Measurements from ENCODE around the gene CYP2J2.
"Not testable (repeated sequence)": the region's sequence is repeated elsewhere in the genome, so short reads cannot be mapped to it uniquely, and the experiment has no call there.

Gene CYP2J2

DNA sequence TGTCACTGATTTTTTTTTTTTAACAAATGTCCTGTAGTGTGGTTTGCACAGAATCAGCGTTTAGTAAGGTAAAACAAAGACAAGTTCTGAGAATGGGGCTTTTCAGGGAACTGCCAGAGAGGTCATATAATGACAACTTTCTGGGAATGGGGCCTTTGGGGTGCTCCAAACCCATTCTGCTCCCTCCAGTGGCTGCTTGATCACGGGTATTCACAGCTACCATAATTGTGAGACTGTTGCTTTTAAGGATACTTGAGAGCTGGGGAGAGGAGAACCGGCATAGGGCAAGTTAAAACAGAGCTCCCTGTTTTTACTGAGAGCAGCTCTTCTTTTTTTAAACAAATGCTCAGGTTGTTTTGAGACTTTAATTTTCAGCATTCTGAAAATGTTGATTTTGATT lies 48.2 kb downstream of the CYP2J2 start:
- FAIRE-seq (no peak), DNase-seq (ENCODE audit: extremely low spot score, insufficient read length, low read depth) (no peak)

DNA sequence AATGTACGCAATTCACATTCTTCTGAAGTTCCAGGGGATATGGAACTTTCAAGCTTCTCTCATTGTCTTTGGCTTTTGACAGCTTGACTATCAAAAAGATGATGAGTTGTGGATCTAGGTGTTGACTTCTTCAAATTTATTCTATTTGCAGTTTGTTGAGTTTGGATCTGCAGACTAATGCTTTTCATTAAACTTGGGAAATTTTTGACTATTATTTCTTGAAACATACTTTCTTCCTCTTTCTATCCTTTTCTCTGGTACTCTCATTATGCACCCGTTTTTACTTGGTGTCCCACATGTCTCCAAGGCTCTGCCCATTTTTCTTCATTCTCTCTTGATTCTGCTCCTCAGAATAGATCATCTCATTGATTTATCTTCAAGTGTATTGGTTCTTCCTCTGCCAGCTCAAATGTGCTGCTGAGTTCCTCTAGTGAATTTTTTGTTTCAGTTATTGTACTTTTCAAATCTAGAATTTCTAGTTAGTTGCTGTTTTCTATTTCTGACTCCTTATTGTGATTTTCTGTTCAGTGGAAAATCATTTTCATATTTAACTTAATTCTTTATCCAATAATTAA lies 49.4 kb downstream of the CYP2J2 start:
- DNase-seq (ENCODE audit: extremely low spot score, insufficient read length, low read depth) (no peak), FAIRE-seq (no peak)

DNA sequence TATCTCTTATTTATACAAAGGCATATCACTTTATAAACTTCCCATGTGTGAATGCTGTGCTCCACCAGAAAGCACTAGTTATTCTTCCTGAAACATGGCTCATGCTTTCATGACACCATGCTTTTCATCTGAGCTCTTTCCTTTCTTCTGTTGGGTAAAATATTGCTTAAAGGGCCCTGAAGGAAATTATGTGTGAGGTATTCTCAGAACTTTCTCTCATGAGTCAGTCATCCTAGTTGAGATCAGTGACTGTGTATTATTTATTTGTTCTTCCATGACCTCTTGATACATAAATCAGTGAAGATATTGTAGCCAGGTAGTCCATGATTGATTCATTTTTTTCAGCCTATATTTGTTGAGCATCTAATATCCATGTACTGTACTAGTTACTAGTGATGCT lies 54.8 kb downstream of the CYP2J2 start:
- FAIRE-seq (no peak), DNase-seq (ENCODE audit: extremely low spot score, insufficient read length, low read depth) (no peak)

DNA sequence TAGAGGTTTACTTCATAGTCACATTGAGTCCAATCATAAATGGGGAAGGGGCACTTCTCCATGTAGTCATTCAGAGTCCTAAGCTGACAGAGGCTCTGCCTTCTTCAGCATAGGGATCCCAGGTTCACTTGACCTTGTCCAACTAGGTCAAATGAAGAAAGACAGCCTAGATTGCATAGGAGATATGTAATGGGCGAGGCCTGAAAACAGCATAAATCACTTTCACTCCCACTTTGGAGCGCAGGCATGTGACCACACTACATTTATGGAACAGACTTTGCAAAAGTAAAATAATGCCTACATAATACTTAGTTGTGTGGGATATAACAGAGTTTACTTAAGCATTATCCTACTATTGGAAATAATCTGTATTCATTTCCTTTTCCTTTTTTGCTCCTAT lies 60.1 kb downstream of the CYP2J2 start:
- no peak for FAIRE-seq
- no peak for DNase-seq (ENCODE audit: extremely low spot score, insufficient read length, low read depth)

DNA sequence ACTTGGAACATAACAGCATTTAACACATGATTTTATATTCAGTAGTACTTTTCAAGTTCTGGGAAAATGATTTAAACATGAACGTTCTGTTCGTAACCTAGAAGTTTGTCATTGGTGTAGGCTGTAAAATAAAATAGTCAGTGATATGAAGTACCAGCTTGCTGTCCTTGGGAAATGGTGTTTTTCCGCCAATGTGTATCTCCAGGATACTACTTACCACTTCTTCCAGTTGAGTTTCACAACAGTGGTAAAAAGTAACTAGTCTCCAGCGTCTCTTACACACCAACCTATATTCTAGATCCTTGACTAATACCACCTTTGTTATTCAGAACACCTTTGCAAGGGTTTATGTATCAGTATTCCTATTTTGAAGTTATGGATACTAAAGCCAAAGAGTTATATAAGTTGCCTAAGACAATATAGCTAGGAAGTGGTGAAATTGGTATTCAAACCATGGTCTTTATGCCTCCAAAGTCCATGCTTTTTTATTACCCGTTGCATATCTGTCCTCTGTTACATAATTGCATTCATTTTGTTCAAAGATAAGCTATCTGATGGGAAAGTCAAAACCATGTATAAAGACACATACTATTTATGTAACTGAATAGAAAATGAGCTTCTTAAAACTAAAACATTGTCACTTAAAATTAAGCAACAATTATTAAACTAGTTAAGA lies 68.8 kb downstream of the CYP2J2 start:
- FAIRE-seq (no peak), DNase-seq (ENCODE audit: extremely low spot score, insufficient read length, low read depth) (no peak)

DNA sequence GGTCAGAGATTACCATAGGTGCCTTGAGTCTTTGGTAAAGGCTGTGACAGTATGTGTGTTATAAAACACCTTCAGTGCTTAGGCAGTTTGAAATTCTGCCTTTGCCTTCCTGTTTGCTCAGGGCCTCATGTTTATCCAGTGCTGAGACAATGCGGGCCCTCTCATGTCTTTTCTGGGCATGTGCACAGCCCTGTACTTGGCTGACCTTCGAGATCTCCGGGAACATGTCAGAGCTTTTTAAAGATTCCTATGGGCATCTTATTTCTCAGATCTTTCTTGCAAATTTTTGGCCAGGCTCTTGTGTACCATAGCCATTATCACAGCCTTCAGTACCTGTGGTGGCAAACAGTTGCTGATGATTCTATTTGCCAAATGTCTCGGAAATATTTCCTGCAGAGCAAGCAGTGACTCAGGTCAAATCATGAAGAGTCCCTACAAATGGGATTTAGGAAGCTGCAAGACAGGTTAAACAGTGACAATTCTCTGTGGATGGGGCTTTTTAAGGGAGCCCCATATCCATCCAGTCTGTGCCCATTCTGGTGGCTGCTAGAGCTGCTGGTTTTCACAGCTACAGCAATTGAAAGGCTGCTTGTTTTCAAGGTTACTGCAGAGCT lies 69.7 kb downstream of the CYP2J2 start:
- FAIRE-seq (no peak), DNase-seq (ENCODE audit: extremely low spot score, insufficient read length, low read depth) (no peak)

DNA sequence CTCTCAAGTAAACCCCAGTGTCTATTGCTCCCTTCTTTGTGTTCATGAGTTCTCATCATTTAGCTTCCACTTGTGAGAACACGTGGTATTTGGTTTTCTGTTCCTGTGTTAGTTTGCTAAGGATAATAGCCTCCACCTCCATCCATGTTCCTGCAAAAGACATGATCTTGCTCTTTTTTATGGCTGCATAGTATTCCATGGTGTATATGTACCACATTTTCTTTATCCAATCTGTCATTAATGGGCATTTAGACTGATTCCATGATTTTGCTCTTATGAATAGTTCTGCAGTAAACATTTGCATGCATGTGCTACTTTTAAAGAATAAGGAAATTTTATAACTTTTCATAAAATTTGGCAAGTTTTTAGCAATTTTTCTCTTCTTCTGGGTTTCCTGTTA lies 71.3 kb downstream of the CYP2J2 start:
- not testable (repeated sequence) for DNase-seq (ENCODE audit: extremely low spot score, insufficient read length, low read depth); FAIRE-seq

DNA sequence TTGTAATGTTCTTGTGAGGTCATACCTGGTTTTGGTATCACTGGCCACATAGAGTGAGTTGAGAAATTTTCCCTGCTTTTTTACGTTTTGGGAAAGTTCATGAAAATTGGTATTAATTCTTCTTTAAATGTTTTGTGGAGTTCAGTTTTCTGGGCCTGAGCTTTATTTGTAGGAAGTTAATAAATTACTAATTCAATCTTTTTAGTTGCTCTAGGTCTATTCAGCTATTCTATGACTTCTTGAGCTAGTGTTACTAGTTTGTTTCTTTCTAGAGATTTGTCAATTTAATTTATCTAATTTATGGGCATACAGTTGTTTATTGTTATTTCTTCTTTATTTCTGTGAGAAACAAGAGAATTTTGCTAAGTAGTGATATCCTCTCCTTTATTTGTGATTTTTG lies 74.5 kb downstream of the CYP2J2 start:
- DNase-seq (ENCODE audit: extremely low spot score, insufficient read length, low read depth) (no peak), FAIRE-seq (no peak)

DNA sequence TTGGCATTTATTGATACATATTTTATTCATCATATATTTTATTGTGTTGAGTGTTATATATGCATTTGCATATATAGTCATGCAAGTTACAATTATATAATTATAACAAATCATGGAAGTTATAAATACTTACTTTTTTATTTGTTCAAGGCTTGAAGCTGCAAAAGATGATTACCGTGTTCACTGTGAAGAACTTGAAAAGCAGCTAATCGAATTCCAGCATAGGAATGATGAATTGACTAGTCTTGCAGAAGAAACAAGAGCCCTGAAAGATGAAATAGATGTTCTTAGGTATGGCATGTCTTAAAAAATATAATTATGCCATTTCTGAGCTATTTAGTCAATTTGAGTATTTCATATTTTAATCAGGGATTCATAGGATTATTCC lies 79.7 kb downstream of the CYP2J2 start:
- no peak for FAIRE-seq
- no peak for DNase-seq (ENCODE audit: extremely low spot score, insufficient read length, low read depth)

DNA sequence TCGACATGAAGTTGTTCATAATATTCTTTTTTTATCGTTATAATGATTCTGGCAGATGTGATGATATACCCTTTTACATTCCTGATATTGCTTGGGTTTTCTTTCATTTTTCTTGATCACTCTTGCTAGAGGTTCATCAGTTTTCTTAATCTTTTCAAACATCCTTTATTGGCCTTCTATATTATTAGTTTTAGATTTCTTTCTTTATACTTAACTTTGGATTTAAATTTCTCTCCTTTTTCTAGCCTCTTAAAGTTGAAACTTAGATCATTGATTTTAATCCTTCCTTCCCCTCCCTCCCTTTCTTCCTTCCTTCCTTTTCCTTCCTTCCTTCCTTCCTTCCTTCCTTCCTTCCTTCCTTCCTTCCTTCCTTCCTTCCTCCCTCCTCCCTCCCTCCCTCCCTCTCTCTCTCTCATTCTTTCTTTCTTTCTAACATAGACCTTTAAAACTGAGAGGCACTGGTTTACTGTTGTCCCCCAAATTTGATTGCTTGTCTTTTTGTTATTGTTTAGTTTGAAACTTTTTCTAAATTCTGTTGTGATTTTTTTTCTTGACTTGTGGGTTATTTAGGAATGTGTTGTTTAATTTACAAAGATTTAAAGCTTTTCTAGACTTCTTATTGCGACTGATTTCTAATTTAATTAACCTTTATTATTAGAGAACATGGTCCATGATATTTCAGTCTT lies 80.2 kb downstream of the CYP2J2 start:
- FAIRE-seq (no peak), DNase-seq (ENCODE audit: extremely low spot score, insufficient read length, low read depth) (no peak)

DNA sequence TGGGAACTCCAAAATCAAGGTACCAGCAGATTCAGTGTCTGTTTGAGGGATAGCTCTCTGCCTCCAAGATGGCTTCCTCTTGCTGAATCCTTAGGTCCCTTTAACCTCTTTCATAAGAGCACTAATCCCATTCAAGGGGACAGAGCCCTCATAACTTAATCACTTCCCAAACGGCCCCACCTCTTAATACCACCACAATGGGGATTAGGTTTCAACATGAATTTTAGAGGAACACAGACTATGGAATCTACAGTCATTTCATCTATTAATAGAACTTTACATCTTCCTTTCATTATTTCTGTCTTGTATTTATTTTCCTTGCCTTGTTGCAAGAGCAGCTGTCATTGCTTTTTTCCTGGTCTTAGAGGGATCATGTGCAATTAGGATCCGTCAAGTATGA lies 81.5 kb downstream of the CYP2J2 start:
- DNase-seq (ENCODE audit: extremely low spot score, insufficient read length, low read depth) (no peak), FAIRE-seq (no peak)
